Measurements from ENCODE around the gene SH2B2.

SH2B2 gene

GRCh38 chr7:102305414-102306268, 19.0 kb downstream of the SH2B2 start:
- no peak for DNase-seq
- Histone ChIP-seq H3K27me3 (no peaks in the 10 kb centered on the region), H3K36me3 (no peaks in the 10 kb centered on the region; the same call in 1 of the 2 replicates), H3K4me1 (peaks cover 10% of the 10 kb centered on the region), H3K9me3 (no peaks in the 10 kb centered on the region), H3K4me3 (ENCODE audit: low read depth, low read length) (no peak overlapping the region)
- TF ChIP-seq, protein P1, sequence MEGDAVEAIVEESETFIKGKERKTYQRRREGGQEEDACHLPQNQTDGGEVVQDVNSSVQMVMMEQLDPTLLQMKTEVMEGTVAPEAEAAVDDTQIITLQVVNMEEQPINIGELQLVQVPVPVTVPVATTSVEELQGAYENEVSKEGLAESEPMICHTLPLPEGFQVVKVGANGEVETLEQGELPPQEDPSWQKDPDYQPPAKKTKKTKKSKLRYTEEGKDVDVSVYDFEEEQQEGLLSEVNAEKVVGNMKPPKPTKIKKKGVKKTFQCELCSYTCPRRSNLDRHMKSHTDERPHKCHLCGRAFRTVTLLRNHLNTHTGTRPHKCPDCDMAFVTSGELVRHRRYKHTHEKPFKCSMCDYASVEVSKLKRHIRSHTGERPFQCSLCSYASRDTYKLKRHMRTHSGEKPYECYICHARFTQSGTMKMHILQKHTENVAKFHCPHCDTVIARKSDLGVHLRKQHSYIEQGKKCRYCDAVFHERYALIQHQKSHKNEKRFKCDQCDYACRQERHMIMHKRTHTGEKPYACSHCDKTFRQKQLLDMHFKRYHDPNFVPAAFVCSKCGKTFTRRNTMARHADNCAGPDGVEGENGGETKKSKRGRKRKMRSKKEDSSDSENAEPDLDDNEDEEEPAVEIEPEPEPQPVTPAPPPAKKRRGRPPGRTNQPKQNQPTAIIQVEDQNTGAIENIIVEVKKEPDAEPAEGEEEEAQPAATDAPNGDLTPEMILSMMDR (IDR thresholded peaks at IDR 0.05; ENCODE audit: low read depth, low read length) = no peak

DNA sequence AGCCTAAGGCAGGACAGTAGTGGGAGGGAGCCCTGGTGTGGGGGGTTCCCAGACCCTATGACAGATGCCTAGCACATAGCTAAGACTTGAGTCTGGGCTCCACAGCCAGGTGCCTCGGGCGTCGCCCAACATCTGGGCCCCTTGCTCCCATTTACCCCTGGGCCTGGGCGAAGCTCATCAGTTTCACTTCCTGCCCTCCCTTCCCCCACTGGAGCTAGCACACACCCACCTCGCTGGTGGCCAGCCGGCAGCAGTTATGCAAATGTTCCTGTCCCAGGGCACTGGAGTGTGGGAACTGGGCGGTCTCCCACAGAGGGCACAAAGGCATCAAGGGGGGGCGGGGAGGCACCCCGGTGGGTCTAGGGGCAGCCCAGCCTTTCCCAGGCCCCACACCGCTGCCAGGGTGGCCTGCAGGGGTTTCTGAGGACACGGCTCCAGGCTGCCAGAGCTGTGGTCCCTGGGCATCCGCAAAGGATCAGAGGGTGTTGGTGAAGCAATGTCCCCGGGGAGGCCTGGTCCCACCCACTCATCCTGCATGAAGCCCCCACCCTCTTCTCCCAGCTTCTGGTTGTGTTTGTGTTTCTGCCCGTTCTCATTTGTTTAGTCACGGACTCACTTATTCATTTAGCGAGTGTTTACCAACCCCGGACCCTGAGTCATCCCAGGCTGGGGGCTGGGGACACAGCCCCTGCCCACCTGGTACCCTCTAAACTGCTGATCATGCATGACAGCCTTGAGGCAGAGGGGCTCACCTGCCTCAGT, 20.4 kb downstream of the SH2B2 start:
- Histone ChIP-seq H3K9me3 (no peaks in the 10 kb centered on the region), H3K27me3 (no peaks in the 10 kb centered on the region), H3K4me1 (peaks cover 10% of the 10 kb centered on the region), H3K4me3 (ENCODE audit: low read depth, low read length) (peak overlapping the region; percentile 36; the same call in 1 of the 2 replicates), H3K36me3 (no peaks in the 10 kb centered on the region; the same call in 1 of the 2 replicates)
- peak; percentile 68 for DNase-seq
- TF ChIP-seq, protein P1 (IDR thresholded peaks at IDR 0.05; ENCODE audit: low read depth, low read length) = no peak

GRCh38 chr7:102310414-102310815, 23.7 kb downstream of the SH2B2 start:
- H3K9me3 ChIP-seq = no peaks in the 10 kb centered on the region
- DNase-seq = no peak
- no peaks in the 10 kb centered on the region for H3K27me3 ChIP-seq
- no peaks in the 10 kb centered on the region; the same call in 1 of the 2 replicates for H3K36me3 ChIP-seq
- peaks cover 10% of the 10 kb centered on the region for H3K4me1 ChIP-seq
- TF ChIP-seq, protein P1 (IDR thresholded peaks at IDR 0.05; ENCODE audit: low read depth, low read length) = no peak
- H3K4me3 ChIP-seq (ENCODE audit: low read depth, low read length) = no peak overlapping the region

GRCh38 chr7:102312317-102312716, 25.6 kb downstream of the SH2B2 start:
- H3K27me3 ChIP-seq = no peaks in the 10 kb centered on the region
- H3K4me1 ChIP-seq = peaks cover 3% of the 10 kb centered on the region
- H3K36me3 ChIP-seq = no peaks in the 10 kb centered on the region; the same call in 1 of the 2 replicates
- TF ChIP-seq, protein P1 (IDR thresholded peaks at IDR 0.05; ENCODE audit: low read depth, low read length) = no peak
- H3K9me3 ChIP-seq = no peaks in the 10 kb centered on the region
- no peak overlapping the region for H3K4me3 ChIP-seq (ENCODE audit: low read depth, low read length)
- DNase-seq = no peak

DNA sequence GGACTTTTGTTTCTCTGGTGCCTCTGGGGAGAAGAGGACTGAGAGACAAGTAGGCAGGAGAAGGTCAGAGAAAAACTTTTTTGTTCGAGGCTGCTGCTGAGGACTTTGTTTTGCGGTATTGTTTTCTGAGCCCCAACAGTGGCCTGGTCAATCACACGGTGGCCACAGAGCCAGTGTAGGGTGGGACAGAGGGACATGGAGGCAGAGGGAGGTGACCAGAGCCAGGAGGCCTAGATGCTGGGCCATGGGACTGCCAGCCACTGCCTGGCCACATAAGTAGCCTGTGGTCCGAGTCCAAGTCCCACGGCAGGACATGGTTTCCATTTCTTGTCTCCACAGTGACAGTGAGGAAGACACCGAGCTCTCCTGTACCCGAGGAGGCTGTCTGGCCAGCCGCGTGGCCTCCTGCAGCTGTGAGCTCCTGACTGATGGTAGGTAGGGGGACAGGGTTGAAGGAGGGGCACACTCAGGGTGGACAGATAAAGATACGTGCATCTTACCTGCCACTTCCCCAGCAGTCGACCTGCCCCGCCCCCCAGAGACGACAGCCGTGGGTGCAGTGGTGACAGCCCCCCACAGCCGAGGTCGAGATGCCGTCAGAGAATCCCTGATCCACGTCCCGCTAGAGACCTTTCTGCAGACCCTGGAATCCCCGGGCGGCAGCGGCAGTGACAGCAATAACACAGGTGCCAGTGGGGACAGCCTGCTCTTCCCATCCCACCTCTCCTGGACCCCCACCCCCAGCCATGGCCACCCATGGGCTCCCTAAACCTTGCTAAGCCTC, 27.5 kb downstream of the SH2B2 start:
- no peaks in the 10 kb centered on the region for H3K27me3 ChIP-seq
- H3K4me3 ChIP-seq (ENCODE audit: low read depth, low read length) = no peak overlapping the region
- TF ChIP-seq, protein P1 (IDR thresholded peaks at IDR 0.05; ENCODE audit: low read depth, low read length) = no peak
- DNase-seq = no peak
- peaks cover 8% of the 10 kb centered on the region for H3K4me1 ChIP-seq
- H3K36me3 ChIP-seq = no peaks in the 10 kb centered on the region; the same call in 1 of the 2 replicates
- H3K9me3 ChIP-seq = no peaks in the 10 kb centered on the region

All from BE2C (cell line).